Measurements from ENCODE around the gene OMP.

- TF ChIP-seq CTCF (IDR thresholded peaks at IDR 0.05), result no peak
- no peak for TF ChIP-seq POLR2A (IDR thresholded peaks at IDR 0.05)
These were observed 13.3 kb downstream of the OMP start for GRCh38 chr11:77115956-77116355.
